GM12865 (cell line): ENCODE results near the gene PRM1.

Source experiments
- DNase-seq: peaks from one replicate; pipeline ENCODE4 v3.0.0; 2010; ENCODE audit warnings: low read depth
- H3K4me3 ChIP-seq: 2 replicates; pipeline ENCODE4 v1.5.1; 2011; ENCODE audit warnings: mild to moderate bottlenecking, low read depth, low read length, control low read depth
- CTCF ChIP-seq: IDR thresholded peaks from 2 replicates; pipeline ENCODE4 v1.5.1; 2011; ENCODE audit warnings: low read length, control low read depth, low read depth, inconsistent platforms; ENCODE audit not compliant: insufficient read depth; ENCODE audit errors: missing control alignments

Gene PRM1

GRCh38 chr16:11234884-11235702 lies 46.0 kb downstream of the PRM1 start:
- DNase-seq = no peak
- H3K4me3 ChIP-seq = no peak overlapping the region
- TF ChIP-seq CTCF = no peak

- TF ChIP-seq CTCF = no peak
- DNase-seq = no peak
Measured at GRCh38 chr16:11233727-11234376, 47.3 kb downstream of the PRM1 start.

GRCh38 chr16:11232852-11233726 lies 48.0 kb downstream of the PRM1 start:
- peak overlapping the region; percentile 43 for H3K4me3 ChIP-seq
- peak; percentile 88 for DNase-seq
- no peak for TF ChIP-seq CTCF

More at GRCh38 chr16:11233727-11234376, 47.3 kb downstream of the PRM1 start:
- no peak overlapping the region for H3K4me3 ChIP-seq

- no peak for DNase-seq
- no peak for TF ChIP-seq CTCF
- peak overlapping the region; percentile 43; the same call in 1 of the 2 replicates for H3K4me3 ChIP-seq
Measured at GRCh38 chr16:11232302-11232851, 48.8 kb downstream of the PRM1 start.

GRCh38 chr16:11231367-11231970 lies 49.7 kb downstream of the PRM1 start:
- no peak for DNase-seq
- no peak overlapping the region for H3K4me3 ChIP-seq
- no peak for TF ChIP-seq CTCF
